T1000 (cell line): ENCODE measurements around the gene PKIB.
"Not testable (repeated sequence)": the region's sequence is repeated elsewhere in the genome, so short reads cannot be mapped to it uniquely, and the experiment has no call there.

Experiments used
- DNase-seq: peaks from one replicate; lab custom pipeline; 2025; ENCODE audit warnings: mixed read lengths; lab: John Stamatoyannopoulos, UW

The PKIB gene, protein sequence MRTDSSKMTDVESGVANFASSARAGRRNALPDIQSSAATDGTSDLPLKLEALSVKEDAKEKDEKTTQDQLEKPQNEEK

DNA sequence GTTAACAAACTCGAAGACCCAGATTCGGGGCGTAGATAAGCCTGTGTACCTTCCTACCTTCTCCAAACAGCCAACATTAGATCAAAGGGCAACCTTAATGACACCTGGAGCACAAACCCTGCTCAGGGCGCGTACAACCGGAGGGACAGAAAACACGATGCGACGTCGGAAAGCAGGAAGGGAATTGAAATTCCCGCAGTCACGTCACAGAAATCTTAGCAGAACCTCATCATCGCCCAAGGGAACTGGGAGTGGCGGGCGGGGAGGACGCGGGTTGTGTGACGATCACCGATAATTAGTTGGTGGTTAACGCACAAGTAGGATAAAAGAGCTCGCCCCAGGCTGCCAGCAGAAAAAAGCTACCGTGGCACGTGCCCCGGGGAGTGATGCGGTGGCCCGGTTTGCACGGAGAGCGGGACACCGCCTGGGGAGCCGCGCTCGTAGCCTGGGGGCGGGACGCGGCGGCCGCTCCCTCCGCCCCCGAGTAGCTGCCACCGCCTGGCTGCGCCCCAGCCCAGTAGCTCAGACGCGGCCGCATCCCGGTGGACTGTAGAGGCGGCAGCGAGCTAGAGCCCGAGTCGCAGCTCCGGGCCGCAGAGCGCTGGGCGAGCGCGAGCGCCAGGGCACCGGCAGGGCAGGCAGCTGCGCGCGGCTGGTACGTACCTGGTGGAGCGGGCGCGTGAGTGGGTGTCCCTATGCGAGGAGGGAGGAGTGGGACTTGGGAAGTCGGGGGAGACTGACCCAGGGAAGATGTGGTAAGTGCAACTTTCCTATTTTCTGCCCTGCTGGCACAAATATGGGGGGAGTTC, at the start of gene PKIB:
PKIB (plus strand) TSS at position 525 of the 809 bp plus-strand sequence. CDS start 107,390 bp downstream, outside the sequence.
- peak; percentile 56 for DNase-seq

- no peak for DNase-seq
Measured at GRCh38 chr6:122563364-122564052, 46.7 kb upstream of the PKIB start.

- no peak for DNase-seq
Measured at GRCh38 chr6:122564230-122564629, 46.0 kb upstream of the PKIB start.

GRCh38 chr6:122565708-122566107, 44.5 kb upstream of the PKIB start:
- DNase-seq, result no peak

GRCh38 chr6:122567034-122567433, 43.2 kb upstream of the PKIB start:
- no peak for DNase-seq

DNA sequence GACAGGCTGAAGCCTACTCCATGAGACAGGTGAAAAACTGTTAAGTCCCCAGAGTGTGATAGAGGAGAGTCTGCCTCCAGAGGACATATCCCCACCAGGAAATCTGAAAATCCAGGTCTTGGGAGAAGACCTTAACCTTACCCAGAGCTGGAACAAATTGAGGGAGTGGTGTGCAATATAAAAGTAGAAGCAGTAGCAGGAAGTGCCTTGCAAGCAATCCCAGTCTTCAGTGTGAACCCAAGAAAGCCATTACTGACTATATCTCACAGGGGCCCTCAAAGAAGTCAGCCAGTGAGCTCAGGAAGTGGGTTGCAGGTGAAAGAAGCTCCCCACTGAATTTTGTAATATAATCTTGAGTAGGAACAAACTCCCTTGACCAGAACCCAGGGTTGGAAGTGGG, 41.9 kb upstream of the PKIB start:
- no peak for DNase-seq

- no peak for DNase-seq
Measured at GRCh38 chr6:122568797-122569221, 41.4 kb upstream of the PKIB start.

- no peak for DNase-seq
Measured at GRCh38 chr6:122569230-122569771, 40.9 kb upstream of the PKIB start.

DNA sequence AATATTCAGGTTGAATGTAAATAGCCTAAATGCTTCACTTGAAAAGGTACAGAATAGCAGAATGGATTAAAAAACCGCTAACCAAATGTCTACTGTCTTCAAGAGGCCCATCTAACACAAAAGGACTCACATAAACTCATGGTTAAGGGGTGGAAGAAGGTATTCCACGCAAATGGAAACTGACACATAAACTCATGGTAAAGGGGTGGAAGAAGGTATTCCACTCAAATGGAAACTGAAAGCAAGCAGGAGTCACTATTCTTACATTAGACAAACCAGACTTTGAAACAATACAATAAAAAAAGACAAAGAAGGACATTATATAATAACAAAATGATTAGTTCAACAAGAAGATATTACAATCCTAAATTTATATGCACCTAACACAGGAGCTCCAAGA, 38.3 kb upstream of the PKIB start:
- DNase-seq, result no peak

DNA sequence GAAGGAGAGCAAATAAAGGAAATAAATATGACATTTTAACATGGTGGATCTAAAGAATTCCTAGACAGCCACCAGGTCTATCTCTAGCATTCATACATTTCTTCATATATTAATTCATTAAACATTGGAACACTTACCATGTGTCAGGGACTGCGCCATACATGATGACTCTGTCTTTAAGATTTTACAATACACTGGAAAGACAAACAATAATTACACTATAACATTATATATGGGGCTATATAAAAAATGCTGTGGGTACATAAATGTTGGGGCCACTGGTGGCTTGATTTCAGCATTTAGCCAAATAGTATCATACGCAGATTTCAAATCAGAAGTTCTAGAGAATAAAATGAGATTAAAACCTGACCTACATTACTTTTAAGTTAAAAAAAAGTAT, 33.3 kb upstream of the PKIB start:
- DNase-seq, result no peak

DNA sequence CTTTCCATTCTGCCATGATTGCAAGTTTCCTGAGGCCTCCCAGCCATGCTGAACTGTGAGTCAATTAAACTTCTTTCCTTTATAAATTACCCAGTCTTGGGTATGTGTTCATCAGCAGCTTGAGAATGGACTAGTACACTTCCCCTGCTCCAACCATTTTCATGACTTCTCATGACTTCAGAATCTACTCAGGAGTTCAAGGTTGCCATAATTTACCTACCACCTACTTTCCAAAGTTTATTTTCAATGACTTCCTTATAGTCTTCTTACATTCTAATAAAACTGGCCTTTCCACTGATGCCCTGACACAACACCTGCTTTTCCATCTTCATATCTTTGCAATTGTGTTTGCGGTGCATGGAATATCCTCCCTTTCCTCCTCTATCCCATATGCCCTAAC, 31.2 kb upstream of the PKIB start:
- no peak for DNase-seq

GRCh38 chr6:122580737-122581136, 29.5 kb upstream of the PKIB start:
- DNase-seq, result no peak

GRCh38 chr6:122589115-122589514, 21.1 kb upstream of the PKIB start:
- no peak for DNase-seq

- DNase-seq, result not testable (repeated sequence)
Measured at GRCh38 chr6:122598295-122598694, 11.9 kb upstream of the PKIB start.

- DNase-seq, result no peak
Measured at GRCh38 chr6:122604676-122605075, 5.5 kb upstream of the PKIB start.

DNA sequence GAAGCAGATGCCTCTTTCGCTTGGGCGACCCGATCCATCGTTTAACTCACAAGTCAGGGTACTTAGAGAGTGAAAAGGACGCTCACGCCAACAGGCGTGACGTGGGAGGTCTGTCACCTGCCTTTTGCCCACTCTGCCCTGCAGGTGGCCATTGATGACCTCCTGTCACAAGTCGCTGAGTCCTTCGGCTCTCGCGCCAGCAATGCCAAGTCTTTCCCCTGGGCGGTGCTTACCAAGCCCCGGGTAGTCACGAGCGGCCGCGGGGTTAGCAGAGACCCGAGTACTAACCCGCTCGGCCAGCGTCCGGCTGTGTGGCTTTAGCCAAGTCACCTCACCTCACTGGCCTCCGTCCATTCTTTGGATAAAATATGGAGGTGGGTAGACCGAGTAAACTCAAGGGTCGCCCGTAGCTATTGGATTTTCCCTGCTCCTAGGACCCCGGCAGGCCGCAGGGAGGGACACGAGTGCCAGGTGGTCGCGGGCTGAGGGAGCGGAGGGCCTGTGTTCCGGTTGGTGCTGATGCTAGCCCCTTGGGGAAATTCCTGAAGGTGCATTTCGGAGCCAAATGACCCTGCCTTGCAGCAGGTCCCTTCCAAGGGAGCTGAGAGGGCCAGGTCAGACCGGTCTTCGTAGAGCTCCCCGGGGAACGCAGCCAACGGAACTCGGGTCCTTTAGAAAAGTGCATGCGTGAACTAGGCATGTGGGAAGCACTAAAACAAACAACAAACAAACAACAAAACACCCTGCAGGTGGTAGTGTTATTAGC, 668 bp downstream of the PKIB start:
- DNase-seq, result peak; percentile 2

- no peak for DNase-seq
Measured at GRCh38 chr6:122612838-122613237, 2.6 kb downstream of the PKIB start.

DNA sequence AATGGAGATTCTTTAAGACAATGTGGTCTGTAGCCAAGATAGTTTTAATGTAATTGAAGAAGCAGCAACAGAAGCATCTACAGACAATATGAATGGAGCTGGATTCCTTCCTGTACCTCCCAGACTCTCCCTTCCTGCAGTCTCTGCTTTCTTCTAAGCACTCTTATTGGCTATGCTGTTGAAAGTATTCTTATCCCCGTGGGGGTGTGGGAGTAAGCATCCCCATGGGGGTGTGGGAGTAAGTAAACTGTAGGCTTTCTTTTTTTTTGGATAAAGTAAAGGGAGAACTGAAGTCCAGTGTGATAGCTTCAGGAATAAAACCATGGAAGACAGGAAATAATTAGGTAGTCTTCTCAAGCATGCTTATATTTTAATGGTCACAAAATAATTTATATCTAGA, 4.1 kb downstream of the PKIB start:
- no peak for DNase-seq

DNA sequence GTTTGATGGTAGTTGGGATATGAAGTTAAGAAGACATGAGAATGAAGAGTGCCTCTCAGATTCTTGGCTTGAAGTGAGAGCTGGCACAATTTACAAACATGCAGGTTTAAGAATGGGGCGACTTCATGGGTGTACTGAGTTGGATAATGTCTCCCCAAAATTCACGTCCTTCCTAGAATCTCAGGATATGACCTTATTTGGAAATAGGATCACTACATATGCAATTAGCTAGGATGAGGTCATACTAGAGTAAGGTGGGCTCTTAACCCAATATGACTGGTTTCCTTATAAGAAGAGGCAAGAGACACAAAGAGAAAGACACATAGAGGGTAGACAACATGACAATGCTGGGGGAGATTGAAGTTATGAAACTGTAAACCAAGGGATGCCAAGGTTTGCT, 5.2 kb downstream of the PKIB start:
- no peak for DNase-seq

DNA sequence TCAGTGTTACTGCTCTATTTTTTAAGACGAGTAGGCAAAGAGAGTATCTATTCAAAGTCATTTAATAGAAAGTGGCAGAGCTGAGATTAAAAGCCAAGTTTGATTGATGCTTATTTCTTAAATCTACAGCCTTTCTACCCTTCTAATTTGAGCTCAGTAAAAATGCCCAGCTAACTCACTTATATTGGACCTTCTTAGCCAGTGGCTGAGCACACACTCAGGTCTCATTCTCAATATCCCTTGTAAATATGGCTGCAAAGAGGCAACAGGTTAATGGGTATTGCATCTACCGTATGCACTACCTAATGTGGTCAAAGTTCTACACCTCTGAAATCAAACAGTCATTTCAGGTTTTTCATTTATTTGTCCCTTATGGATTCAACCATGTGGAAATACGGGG, 6.7 kb downstream of the PKIB start:
- no peak for DNase-seq

GRCh38 chr6:122619309-122619708, 9.1 kb downstream of the PKIB start:
- no peak for DNase-seq

DNA sequence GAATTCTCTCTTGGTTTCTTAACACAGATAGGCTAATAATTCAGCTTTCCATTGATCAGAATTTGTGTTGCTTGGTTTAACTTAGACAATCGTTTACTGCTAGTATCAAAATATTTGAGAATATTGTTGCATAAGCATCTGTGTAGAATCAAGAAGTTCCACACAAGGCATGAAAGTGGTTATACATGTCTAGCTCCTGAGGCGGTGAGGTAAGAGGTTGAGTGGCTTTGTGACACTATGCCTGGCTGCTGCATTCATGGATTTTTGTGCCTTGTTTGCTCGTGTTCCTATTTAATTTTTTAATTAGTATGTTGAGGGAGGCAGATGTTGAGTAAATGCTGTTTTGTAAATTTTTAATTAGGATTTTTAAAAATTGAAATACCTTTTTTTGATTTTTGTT, 10.2 kb downstream of the PKIB start:
- DNase-seq, result no peak
